K562 (cell line): ENCODE data around the gene HSPA1B. TPM values are rescaled to one million over a fixed set of nuclear protein-coding genes. Genes with fewer than 3 reads are reported as not detected.
A peak's percentile ranks its signal among the peaks of the same experiment; 100 is the strongest.

Source experiments
- ATAC-seq: fragments of 200-7000 bp; cut with Tn5 transposase; 3 replicates; pipeline ENCODE4 v1.9.1; 2020; ENCODE audit warnings: moderate library complexity
- BruUV-seq: library from RNA; stranded (reverse); fragments of 400-500 nt; replicated peaks from 2 replicates; lab custom pipeline; 2021; lab: Mats Ljungman, UMichigan
- CTCF ChIA-PET: fragments of 300-600 bp; formaldehyde crosslinking; extraction: SDS; loops from one replicate; lab custom pipeline; 2021; ENCODE audit warnings: low intra/inter-chr PET ratio; lab: Yijun Ruan, JAX
- POLR2A ChIA-PET: fragments of 300-600, 350-650 bp; sonication (Branson Sonifier 250); formaldehyde crosslinking; extraction: SDS; loops from one replicate; lab custom pipeline; 2021; ENCODE audit warnings: antibody characterized with exemption, inconsistent platforms; lab: Yijun Ruan, JAX
- DNase-seq, 4 experiments: peaks; one replicate each; pipeline versions ENCODE4 v3.0.0 to v3.0.0-alpha.2; 2011 to 2018; ENCODE audit warnings: low spot score in 3 of 4, mixed read lengths in 3 of 4; ENCODE audit errors: extremely low read depth in 1 of 4
- FAIRE-seq: peaks from 2 replicates; lab custom pipeline; 2011; peaks lifted over from hg19 to GRCh38; lab: Jason Lieb, UNC
- H2AFZ ChIP-seq: 2 replicates; pipeline ENCODE4 v1.6.0; 2011; ENCODE audit warnings: low read depth, low read length, control low read depth, inconsistent platforms
- H3K27ac ChIP-seq: fragments of 200-600 bp; 3 replicates; pipeline ENCODE4 v1.8.0; 2011; ENCODE audit warnings: low read depth, mild to moderate bottlenecking, control low read depth, inconsistent platforms, low read length, moderate library complexity, mixed read lengths; ENCODE audit errors: extremely low read depth
- H3K27me3 ChIP-seq, 2 experiments: fragments of 300-600 bp in 1 of 2; 2 replicates in 1 of 2; 3 replicates in 1 of 2; pipeline versions ENCODE4 v1.6.0 to v1.8.0; 2011; ENCODE audit warnings: inconsistent platforms in 2 of 2, low read length in 2 of 2, mild to moderate bottlenecking in 1 of 2, mixed read lengths in 1 of 2, moderate library complexity in 1 of 2; ENCODE audit not compliant: control insufficient read depth in 2 of 2, insufficient read depth in 2 of 2
- H3K36me3 ChIP-seq: fragments of 300-600 bp; 3 replicates; pipeline ENCODE4 v1.8.0; 2011; ENCODE audit warnings: mild to moderate bottlenecking, low read length, inconsistent platforms; ENCODE audit not compliant: control insufficient read depth, insufficient read depth
- H3K4me1 ChIP-seq, 2 experiments: fragments of 200-600 bp in 1 of 2; replicated peaks in 1 of 2; 2 replicates in 1 of 2; 3 replicates in 1 of 2; pipeline versions ENCODE4 v1.5.1 to v1.8.0; 2011; ENCODE audit warnings: inconsistent platforms in 2 of 2, low read length in 2 of 2, mild to moderate bottlenecking in 1 of 2, mixed read lengths in 1 of 2, moderate library complexity in 1 of 2; ENCODE audit not compliant: control insufficient read depth in 2 of 2, insufficient read depth in 2 of 2
- H3K4me2 ChIP-seq: 2 replicates; pipeline ENCODE4 v1.6.1; 2011; ENCODE audit warnings: low read length, control low read depth, inconsistent platforms, mixed read lengths; ENCODE audit not compliant: insufficient read depth
- H3K4me3 ChIP-seq: fragments of 200-600 bp; sonication (generic), shearing (Covaris generic); 2 replicates; pipeline ENCODE4 v1.5.1; 2016; ENCODE audit warnings: control low read depth, inconsistent platforms
- H3K79me2 ChIP-seq: fragments of 200-600 bp; 3 replicates; pipeline ENCODE4 v1.8.0; 2011; ENCODE audit warnings: low read length, inconsistent platforms; ENCODE audit not compliant: control insufficient read depth, insufficient read depth
- H3K9ac ChIP-seq, 2 experiments: 2 replicates each; pipeline versions ENCODE4 v1.6.0 to v1.6.1; 2011; ENCODE audit warnings: low read depth in 2 of 2, low read length in 2 of 2, control low read depth in 1 of 2, inconsistent platforms in 1 of 2, mild to moderate bottlenecking in 1 of 2, mixed read lengths in 1 of 2; ENCODE audit not compliant: insufficient read depth in 1 of 2
- H3K9me1 ChIP-seq: one replicate; pipeline ENCODE4 v1.6.0; 2011; ENCODE audit warnings: inconsistent platforms, mild to moderate bottlenecking, low read length, moderate library complexity; ENCODE audit not compliant: control insufficient read depth, insufficient read depth
- H3K9me3 ChIP-seq: replicated peaks from 2 replicates; pipeline ENCODE4 v1.5.1; 2011; ENCODE audit warnings: low read depth, low read length, inconsistent platforms; ENCODE audit not compliant: control insufficient read depth, insufficient read depth
- H4K20me1 ChIP-seq: replicated peaks from 2 replicates; pipeline ENCODE4 v1.6.1; 2011; ENCODE audit warnings: low read length, inconsistent platforms, mixed read lengths; ENCODE audit not compliant: control insufficient read depth, insufficient read depth
- ATF3 ChIP-seq, 2 experiments: fragments of 450-650 bp in 1 of 2; sonication (generic) in 1 of 2; formaldehyde crosslinking in 1 of 2; IDR thresholded peaks in 1 of 2; conservative IDR thresholded peaks in 1 of 2; 2 replicates each; pipeline versions ENCODE4 v1.6.1 to v1.8.1; 2016 to 2023; ENCODE audit warnings: mild to moderate bottlenecking in 2 of 2, moderate library complexity in 2 of 2, inconsistent platforms in 1 of 2, missing genetic modification reagents in 1 of 2
- CEBPG ChIP-seq, 3 experiments: fragments of 200-800 bp in 1 of 3; sonication (Bioruptor generic) in 1 of 3; sonication (generic) in 1 of 3; formaldehyde crosslinking in 1 of 3; IDR thresholded peaks in 2 of 3; conservative IDR thresholded peaks in 1 of 3; 2 replicates each; pipeline versions ENCODE4 v1.6.1 to v1.8.0; 2016 to 2022; ENCODE audit warnings: missing compliant biosample characterization in 2 of 3, missing genetic modification characterization in 2 of 3, mild to moderate bottlenecking in 1 of 3, missing genetic modification reagents in 1 of 3
- CREBBP ChIP-seq: IDR thresholded peaks from one replicate; pipeline ENCODE4 v1.6.1; 2012; ENCODE audit warnings: low read depth, mild to moderate bottlenecking, control low read depth, inconsistent platforms, low read length
- FOXP1 ChIP-seq: sonication (generic); formaldehyde crosslinking; IDR thresholded peaks from 2 replicates; pipeline ENCODE4 v1.8.0; 2022; ENCODE audit warnings: mild to moderate bottlenecking, missing genetic modification reagents
- MNT ChIP-seq, 2 experiments: fragments of 450-650 bp; conservative IDR thresholded peaks; 2 replicates each; pipeline ENCODE4 v1.6.1; 2017; ENCODE audit warnings: mild to moderate bottlenecking in 2 of 2, moderate library complexity in 2 of 2
- PHF20 ChIP-seq: fragments of 450-650 bp; IDR thresholded peaks from 2 replicates; pipeline ENCODE4 v1.6.1; 2018; ENCODE audit not compliant: partially characterized antibody
- ZNF146 ChIP-seq: IDR thresholded peaks from one replicate; pipeline ENCODE4 v1.6.1; 2018; ENCODE audit warnings: missing compliant biosample characterization; ENCODE audit not compliant: unreplicated experiment
- WGBS: fragments of 100-300 bp; shearing (Covaris generic); methylation state at CpG from one replicate; pipeline ENCODE4 v1.1.6; 2016; ENCODE audit warnings: low coverage, mixed read lengths; ENCODE audit not compliant: insufficient coverage; ENCODE audit errors: missing lambda C conversion rate; 5-methylcytosine and 5-hydroxymethylcytosine counted together
- in situ Hi-C: fragments of 300-500 bp; cut with MboI; formaldehyde crosslinking; loops from 4 replicates; pipeline ENCODE4 v1.15.0; 2018; ENCODE audit warnings: inconsistent platforms, mixed read lengths
- intact Hi-C: fragments of 100-400 bp; cut with micrococcal nuclease; formaldehyde crosslinking; loops from 2 replicates; pipeline ENCODE4 v1.14.2; 2022
- polyA plus RNA-seq, 8 experiments: library from polyadenylated mRNA; depleted of rRNA in 4 of 8; stranded (reverse) in 5 of 8; unstranded in 3 of 8; fragments of >200 nt; fragmentation: Nextera tagmentation in 2 of 8; fragmentation: Illumina TruSeq in 1 of 8; extraction: Ambion mirVana in 2 of 8; extraction: Trizol in 1 of 8; gene quantifications; 2 replicates each; pipeline versions ENCODE4 v1.2.1 to v1.2.3, GENCODE V29; 2011 to 2014; ENCODE audit warnings: inconsistent platforms in 1 of 8, missing spikeins in 1 of 8
- total RNA-seq, 7 experiments: library from RNA; depleted of rRNA in 6 of 7; stranded (reverse); fragments of >200 nt in 6 of 7; fragmentation: Illumina TruSeq in 2 of 7; extraction: Trizol in 2 of 7; gene quantifications; 2 replicates each; pipeline versions ENCODE4 v1.2.1 to v1.2.3, GENCODE V29; 2011 to 2021; ENCODE audit warnings: low replicate concordance in 1 of 7

HSPA1B gene
- total and polyA plus RNA-seq, 9 of the 15 experiments (the other 6 are each of a cell fraction or from before 2014, with no cell fraction given) = 0.27 to 227 (median 51.2) TPM

- Histone ChIP-seq H3K9ac (no peak overlapping the region), H3K9me3 (no peaks in the 10 kb centered on the region), H2AFZ (no peak overlapping the region), H3K27ac (peak overlapping the region; percentile 19; the same call in 2 of the 3 replicates), H3K9me1 (no peaks in the 10 kb centered on the region), H3K27me3 (no peaks in the 10 kb centered on the region), H3K4me1 (peaks cover 14 to 36% of the 10 kb centered on the region in 2 experiments; a peak in 4 of 5 replicates), H3K79me2 (peaks cover 46% of the 10 kb centered on the region), H3K36me3 (peaks cover 62% of the 10 kb centered on the region), H3K4me3 (no peak overlapping the region), H4K20me1 (no peaks in the 10 kb centered on the region), H3K4me2 (no peak overlapping the region)
- intact Hi-C loops (loop anchor here (1.0 kb wide), 3 partner anchors 37 to 104 kb away; no protein-coding TSS in a partner anchor), in situ Hi-C loops (no loop called here)
- ATAC-seq (no peak), DNase-seq (no peak), FAIRE-seq (no peak)
- no TSS peak for BruUV-seq
- ChIA-PET CTCF (interaction anchor here (0.6 to 2.9 kb wide), 3 partner anchors 17 to 67 kb away, joined by 3 to 24 read pairs (median 5); no protein-coding TSS in a partner anchor), POLR2A (interaction anchor here (1.0 to 4.3 kb wide), 10 partner anchors 10 to 159 kb away, joined by 3 to 58 read pairs (median 10); partner anchors contain the start of genes BAG6, HSPA1A, HSPA1B and HSPA1L)
- 89% methylated on average over 2 of the region's 2 CpGs for WGBS
- TF ChIP-seq CREBBP (peak; percentile 33), PHF20 (no peak), ATF3 (IDR thresholded peaks at IDR 0.05) (0 out of 2 replicates have a peak, but pooled peaks have one; percentile 10), ATF3 (CRISPR knock-in tag; conservative IDR thresholded peaks at IDR 0.05) (no peak), CEBPG (CRISPR knock-in tag; IDR thresholded peaks at IDR 0.05) (0 out of 2 replicates have a peak, but pooled peaks have one; percentile 23), CEBPG (tag; conservative IDR thresholded peaks at IDR 0.05 in 1 of 2, IDR thresholded peaks at IDR 0.05 in 1 of 2) (no peak), ZNF146 (CRISPR knock-in tag) (no peak), MNT (conservative IDR thresholded peaks at IDR 0.05) (no peak), FOXP1 (CRISPR knock-in tag) (0 out of 2 replicates have a peak, but pooled peaks have one; percentile 25)
Observed at GRCh38 chr6:31796993-31797385, 30.5 kb upstream of the HSPA1B start.
